Measurements from ENCODE around the gene MCU. TPM values are rescaled to one million over a fixed set of nuclear protein-coding genes. Genes with fewer than 3 reads are reported as not detected.

Gene MCU
- polyA plus RNA-seq, 2 donors: 17.8 to 36.0 TPM

- 49 to 56% methylated on average over 3 of the region's 3 CpGs for WGBS, 2 donors
- H3K27ac ChIP-seq (ENCODE audit: low read depth in 2 of 2, low read length in 1 of 2): no peak overlapping the region
These were observed 98.5 kb downstream of the MCU start for GRCh38 chr10:72790216-72790990.

GRCh38 chr10:72792288-72792687 is 100.3 kb downstream of the MCU start:
- no peak overlapping the region for H3K27ac ChIP-seq (ENCODE audit: low read depth in 2 of 2, low read length in 1 of 2)
- 81 to 89% methylated on average over 3 of the region's 3 CpGs for WGBS, 2 donors

More at GRCh38 chr10:72790216-72790990, 98.5 kb downstream of the MCU start:
- H3K9me3 ChIP-seq (ENCODE audit: control insufficient read depth in 2 of 2, insufficient read depth in 1 of 2, low read depth in 1 of 2, low read length in 1 of 2): no peaks in the 10 kb centered on the region
- no peak overlapping the region for H3K4me3 ChIP-seq (ENCODE audit: low read depth in 1 of 2, low read length in 2 of 2)
- H3K27me3 ChIP-seq (ENCODE audit: control insufficient read depth in 1 of 2, insufficient read depth in 2 of 2, low read length in 2 of 2): no peaks in the 10 kb centered on the region
- H3K4me1 ChIP-seq (ENCODE audit: control insufficient read depth in 2 of 2, insufficient read depth in 2 of 2, low read length in 1 of 2): no peaks in the 10 kb centered on the region
- no peaks in the 10 kb centered on the region for H3K36me3 ChIP-seq (ENCODE audit: control insufficient read depth in 2 of 2, insufficient read depth in 2 of 2, low read length in 1 of 2)

GRCh38 chr10:72793752-72794151 is 101.8 kb downstream of the MCU start:
- Histone ChIP-seq H3K27me3 (ENCODE audit: control insufficient read depth in 1 of 2, insufficient read depth in 2 of 2, low read length in 2 of 2) (no peaks in the 10 kb centered on the region), H3K4me3 (ENCODE audit: low read depth in 1 of 2, low read length in 2 of 2) (no peak overlapping the region), H3K36me3 (ENCODE audit: control insufficient read depth in 2 of 2, insufficient read depth in 2 of 2, low read length in 1 of 2) (no peaks in the 10 kb centered on the region), H3K9me3 (ENCODE audit: control insufficient read depth in 2 of 2, insufficient read depth in 1 of 2, low read depth in 1 of 2, low read length in 1 of 2) (no peaks in the 10 kb centered on the region), H3K27ac (ENCODE audit: low read depth in 2 of 2, low read length in 1 of 2) (no peak overlapping the region), H3K4me1 (ENCODE audit: control insufficient read depth in 2 of 2, insufficient read depth in 2 of 2, low read length in 1 of 2) (no peaks in the 10 kb centered on the region)
- WGBS, 2 donors: 96 to 98% methylated on average over 1 of the region's 1 CpG

More at GRCh38 chr10:72792288-72792687, 100.3 kb downstream of the MCU start:
- H3K36me3 ChIP-seq (ENCODE audit: control insufficient read depth in 2 of 2, insufficient read depth in 2 of 2, low read length in 1 of 2): no peaks in the 10 kb centered on the region
- H3K9me3 ChIP-seq (ENCODE audit: control insufficient read depth in 2 of 2, insufficient read depth in 1 of 2, low read depth in 1 of 2, low read length in 1 of 2): no peaks in the 10 kb centered on the region
- H3K4me1 ChIP-seq (ENCODE audit: control insufficient read depth in 2 of 2, insufficient read depth in 2 of 2, low read length in 1 of 2): no peaks in the 10 kb centered on the region
- H3K27me3 ChIP-seq (ENCODE audit: control insufficient read depth in 1 of 2, insufficient read depth in 2 of 2, low read length in 2 of 2): no peaks in the 10 kb centered on the region
- H3K4me3 ChIP-seq (ENCODE audit: low read depth in 1 of 2, low read length in 2 of 2): no peak overlapping the region

GRCh38 chr10:72794260-72794659 is 102.3 kb downstream of the MCU start:
- H3K4me1 ChIP-seq (ENCODE audit: control insufficient read depth in 2 of 2, insufficient read depth in 2 of 2, low read length in 1 of 2): no peaks in the 10 kb centered on the region
- no peaks in the 10 kb centered on the region for H3K27me3 ChIP-seq (ENCODE audit: control insufficient read depth in 1 of 2, insufficient read depth in 2 of 2, low read length in 2 of 2)
- no peak overlapping the region for H3K4me3 ChIP-seq (ENCODE audit: low read depth in 1 of 2, low read length in 2 of 2)
- 86 to 88% methylated on average over 2 of the region's 2 CpGs for WGBS, 2 donors
- H3K27ac ChIP-seq (ENCODE audit: low read depth in 2 of 2, low read length in 1 of 2): no peak overlapping the region
- no peaks in the 10 kb centered on the region for H3K36me3 ChIP-seq (ENCODE audit: control insufficient read depth in 2 of 2, insufficient read depth in 2 of 2, low read length in 1 of 2)
- H3K9me3 ChIP-seq (ENCODE audit: control insufficient read depth in 2 of 2, insufficient read depth in 1 of 2, low read depth in 1 of 2, low read length in 1 of 2): no peaks in the 10 kb centered on the region

- WGBS, 2 donors: 72 to 83% methylated on average over 3 of the region's 3 CpGs
- Histone ChIP-seq H3K27ac (ENCODE audit: low read depth in 2 of 2, low read length in 1 of 2) (no peak overlapping the region), H3K27me3 (ENCODE audit: control insufficient read depth in 1 of 2, insufficient read depth in 2 of 2, low read length in 2 of 2) (no peaks in the 10 kb centered on the region), H3K36me3 (ENCODE audit: control insufficient read depth in 2 of 2, insufficient read depth in 2 of 2, low read length in 1 of 2) (no peaks in the 10 kb centered on the region), H3K4me3 (ENCODE audit: low read depth in 1 of 2, low read length in 2 of 2) (no peak overlapping the region), H3K4me1 (ENCODE audit: control insufficient read depth in 2 of 2, insufficient read depth in 2 of 2, low read length in 1 of 2) (no peaks in the 10 kb centered on the region), H3K9me3 (ENCODE audit: control insufficient read depth in 2 of 2, insufficient read depth in 1 of 2, low read depth in 1 of 2, low read length in 1 of 2) (no peaks in the 10 kb centered on the region)
These were observed 104.1 kb downstream of the MCU start for GRCh38 chr10:72796042-72796441.

GRCh38 chr10:72796538-72796937 is 104.6 kb downstream of the MCU start:
- no peaks in the 10 kb centered on the region for H3K9me3 ChIP-seq (ENCODE audit: control insufficient read depth in 2 of 2, insufficient read depth in 1 of 2, low read depth in 1 of 2, low read length in 1 of 2)
- no peaks in the 10 kb centered on the region for H3K36me3 ChIP-seq (ENCODE audit: control insufficient read depth in 2 of 2, insufficient read depth in 2 of 2, low read length in 1 of 2)
- 92 to 96% methylated on average over 4 of the region's 4 CpGs for WGBS, 2 donors
- no peaks in the 10 kb centered on the region for H3K4me1 ChIP-seq (ENCODE audit: control insufficient read depth in 2 of 2, insufficient read depth in 2 of 2, low read length in 1 of 2)
- no peak overlapping the region for H3K4me3 ChIP-seq (ENCODE audit: low read depth in 1 of 2, low read length in 2 of 2)
- H3K27me3 ChIP-seq (ENCODE audit: control insufficient read depth in 1 of 2, insufficient read depth in 2 of 2, low read length in 2 of 2): no peaks in the 10 kb centered on the region
- no peak overlapping the region for H3K27ac ChIP-seq (ENCODE audit: low read depth in 2 of 2, low read length in 1 of 2)

GRCh38 chr10:72800000-72800740 is 108.2 kb downstream of the MCU start:
- Histone ChIP-seq H3K36me3 (ENCODE audit: control insufficient read depth in 2 of 2, insufficient read depth in 2 of 2, low read length in 1 of 2) (no peaks in the 10 kb centered on the region), H3K4me3 (ENCODE audit: low read depth in 1 of 2, low read length in 2 of 2) (no peak overlapping the region), H3K9me3 (ENCODE audit: control insufficient read depth in 2 of 2, insufficient read depth in 1 of 2, low read depth in 1 of 2, low read length in 1 of 2) (no peaks in the 10 kb centered on the region), H3K27me3 (ENCODE audit: control insufficient read depth in 1 of 2, insufficient read depth in 2 of 2, low read length in 2 of 2) (no peaks in the 10 kb centered on the region), H3K4me1 (ENCODE audit: control insufficient read depth in 2 of 2, insufficient read depth in 2 of 2, low read length in 1 of 2) (no peaks in the 10 kb centered on the region), H3K27ac (ENCODE audit: low read depth in 2 of 2, low read length in 1 of 2) (no peak overlapping the region)
- 70 to 72% methylated on average over 4 of the region's 4 CpGs for WGBS, 2 donors

GRCh38 chr10:72800741-72801092 is 108.8 kb downstream of the MCU start:
- Histone ChIP-seq H3K4me1 (ENCODE audit: control insufficient read depth in 2 of 2, insufficient read depth in 2 of 2, low read length in 1 of 2) (no peaks in the 10 kb centered on the region), H3K9me3 (ENCODE audit: control insufficient read depth in 2 of 2, insufficient read depth in 1 of 2, low read depth in 1 of 2, low read length in 1 of 2) (no peaks in the 10 kb centered on the region), H3K27me3 (ENCODE audit: control insufficient read depth in 1 of 2, insufficient read depth in 2 of 2, low read length in 2 of 2) (no peaks in the 10 kb centered on the region), H3K4me3 (ENCODE audit: low read depth in 1 of 2, low read length in 2 of 2) (no peak overlapping the region), H3K36me3 (ENCODE audit: control insufficient read depth in 2 of 2, insufficient read depth in 2 of 2, low read length in 1 of 2) (no peaks in the 10 kb centered on the region), H3K27ac (ENCODE audit: low read depth in 2 of 2, low read length in 1 of 2) (no peak overlapping the region)
- WGBS, 2 donors: 83 to 87% methylated on average over 6 of the region's 6 CpGs

GRCh38 chr10:72801263-72801868 is 109.4 kb downstream of the MCU start:
- Histone ChIP-seq H3K4me1 (ENCODE audit: control insufficient read depth in 2 of 2, insufficient read depth in 2 of 2, low read length in 1 of 2) (no peaks in the 10 kb centered on the region), H3K36me3 (ENCODE audit: control insufficient read depth in 2 of 2, insufficient read depth in 2 of 2, low read length in 1 of 2) (no peaks in the 10 kb centered on the region), H3K27me3 (ENCODE audit: control insufficient read depth in 1 of 2, insufficient read depth in 2 of 2, low read length in 2 of 2) (no peaks in the 10 kb centered on the region), H3K9me3 (ENCODE audit: control insufficient read depth in 2 of 2, insufficient read depth in 1 of 2, low read depth in 1 of 2, low read length in 1 of 2) (no peaks in the 10 kb centered on the region), H3K4me3 (ENCODE audit: low read depth in 1 of 2, low read length in 2 of 2) (no peak overlapping the region), H3K27ac (ENCODE audit: low read depth in 2 of 2, low read length in 1 of 2) (no peak overlapping the region)
- 93% methylated on average over 5 of the region's 5 CpGs for WGBS, 2 donors

Data from esophagus (tissue), 2 donors.